ENCODE data around the gene IGFBP6.

- TF ChIP-seq, protein P1, sequence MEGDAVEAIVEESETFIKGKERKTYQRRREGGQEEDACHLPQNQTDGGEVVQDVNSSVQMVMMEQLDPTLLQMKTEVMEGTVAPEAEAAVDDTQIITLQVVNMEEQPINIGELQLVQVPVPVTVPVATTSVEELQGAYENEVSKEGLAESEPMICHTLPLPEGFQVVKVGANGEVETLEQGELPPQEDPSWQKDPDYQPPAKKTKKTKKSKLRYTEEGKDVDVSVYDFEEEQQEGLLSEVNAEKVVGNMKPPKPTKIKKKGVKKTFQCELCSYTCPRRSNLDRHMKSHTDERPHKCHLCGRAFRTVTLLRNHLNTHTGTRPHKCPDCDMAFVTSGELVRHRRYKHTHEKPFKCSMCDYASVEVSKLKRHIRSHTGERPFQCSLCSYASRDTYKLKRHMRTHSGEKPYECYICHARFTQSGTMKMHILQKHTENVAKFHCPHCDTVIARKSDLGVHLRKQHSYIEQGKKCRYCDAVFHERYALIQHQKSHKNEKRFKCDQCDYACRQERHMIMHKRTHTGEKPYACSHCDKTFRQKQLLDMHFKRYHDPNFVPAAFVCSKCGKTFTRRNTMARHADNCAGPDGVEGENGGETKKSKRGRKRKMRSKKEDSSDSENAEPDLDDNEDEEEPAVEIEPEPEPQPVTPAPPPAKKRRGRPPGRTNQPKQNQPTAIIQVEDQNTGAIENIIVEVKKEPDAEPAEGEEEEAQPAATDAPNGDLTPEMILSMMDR (IDR thresholded peaks at IDR 0.05), result no peak
- no peak for TF ChIP-seq ZFX (IDR thresholded peaks at IDR 0.05; ENCODE audit: borderline replicate concordance)
These were observed 36.3 kb downstream of the IGFBP6 start for GRCh38 chr12:53133722-53134121.

All from 22Rv1 (cell line).